ENCODE data around the gene PACS1.

DNA sequence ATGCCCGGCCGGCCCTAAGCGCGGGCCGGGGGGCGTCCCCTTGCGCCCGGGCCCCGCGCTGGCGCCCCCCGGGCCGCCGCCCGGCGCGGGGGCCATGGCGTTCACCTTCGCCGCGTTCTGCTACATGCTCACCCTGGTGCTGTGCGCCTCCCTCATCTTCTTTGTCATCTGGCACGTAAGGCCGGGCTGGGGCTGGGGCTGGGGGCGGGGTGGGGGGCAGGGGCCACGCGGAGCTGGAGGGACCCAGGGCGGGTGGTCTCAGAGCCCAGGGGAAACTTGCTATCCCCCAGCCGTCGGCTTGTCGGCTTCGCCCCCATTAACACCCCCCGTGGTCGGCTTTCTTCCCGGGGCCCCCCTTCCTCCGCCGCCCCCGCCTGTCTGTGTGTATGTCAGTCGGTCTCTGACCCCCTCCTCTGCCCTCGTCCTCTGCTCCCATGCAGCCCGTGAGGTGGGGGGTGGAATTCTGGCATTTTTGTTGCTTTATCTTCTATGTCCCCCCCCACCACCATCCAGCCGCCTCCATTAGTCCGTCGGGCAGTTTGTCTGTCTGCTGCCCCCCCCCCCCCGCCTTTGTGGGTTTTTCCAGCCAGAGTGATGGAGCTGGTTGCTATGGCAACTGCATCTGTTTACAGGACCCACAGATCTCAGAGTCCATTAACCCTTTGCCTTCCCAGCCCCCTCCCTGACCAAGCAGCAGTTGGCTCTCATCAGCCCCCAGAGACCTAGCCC lies 208.5 kb downstream of the PACS1 start:
- no peak for TF ChIP-seq POLR2A (IDR thresholded peaks at IDR 0.05)
- TF ChIP-seq, protein P1, sequence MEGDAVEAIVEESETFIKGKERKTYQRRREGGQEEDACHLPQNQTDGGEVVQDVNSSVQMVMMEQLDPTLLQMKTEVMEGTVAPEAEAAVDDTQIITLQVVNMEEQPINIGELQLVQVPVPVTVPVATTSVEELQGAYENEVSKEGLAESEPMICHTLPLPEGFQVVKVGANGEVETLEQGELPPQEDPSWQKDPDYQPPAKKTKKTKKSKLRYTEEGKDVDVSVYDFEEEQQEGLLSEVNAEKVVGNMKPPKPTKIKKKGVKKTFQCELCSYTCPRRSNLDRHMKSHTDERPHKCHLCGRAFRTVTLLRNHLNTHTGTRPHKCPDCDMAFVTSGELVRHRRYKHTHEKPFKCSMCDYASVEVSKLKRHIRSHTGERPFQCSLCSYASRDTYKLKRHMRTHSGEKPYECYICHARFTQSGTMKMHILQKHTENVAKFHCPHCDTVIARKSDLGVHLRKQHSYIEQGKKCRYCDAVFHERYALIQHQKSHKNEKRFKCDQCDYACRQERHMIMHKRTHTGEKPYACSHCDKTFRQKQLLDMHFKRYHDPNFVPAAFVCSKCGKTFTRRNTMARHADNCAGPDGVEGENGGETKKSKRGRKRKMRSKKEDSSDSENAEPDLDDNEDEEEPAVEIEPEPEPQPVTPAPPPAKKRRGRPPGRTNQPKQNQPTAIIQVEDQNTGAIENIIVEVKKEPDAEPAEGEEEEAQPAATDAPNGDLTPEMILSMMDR (IDR thresholded peaks at IDR 0.05), result no peak

All from right lobe of liver (tissue), 4 donors.